Stimulated activated CD8-positive, alpha-beta memory T cell treated with anti-CD3 and anti-CD28 coated beads, Interleukin-15, amount 100 ng/mL, for 24 hours (primary cell): ENCODE measurements around the gene ADGRD1.
"Not testable (repeated sequence)": the region's sequence is repeated elsewhere in the genome, so short reads cannot be mapped to it uniquely, and the experiment has no call there.

Experiments
- DNase-seq: peaks from one replicate; pipeline ENCODE4 v3.0.0-alpha.2; 2020; ENCODE audit warnings: low read depth

The ADGRD1 gene

DNA sequence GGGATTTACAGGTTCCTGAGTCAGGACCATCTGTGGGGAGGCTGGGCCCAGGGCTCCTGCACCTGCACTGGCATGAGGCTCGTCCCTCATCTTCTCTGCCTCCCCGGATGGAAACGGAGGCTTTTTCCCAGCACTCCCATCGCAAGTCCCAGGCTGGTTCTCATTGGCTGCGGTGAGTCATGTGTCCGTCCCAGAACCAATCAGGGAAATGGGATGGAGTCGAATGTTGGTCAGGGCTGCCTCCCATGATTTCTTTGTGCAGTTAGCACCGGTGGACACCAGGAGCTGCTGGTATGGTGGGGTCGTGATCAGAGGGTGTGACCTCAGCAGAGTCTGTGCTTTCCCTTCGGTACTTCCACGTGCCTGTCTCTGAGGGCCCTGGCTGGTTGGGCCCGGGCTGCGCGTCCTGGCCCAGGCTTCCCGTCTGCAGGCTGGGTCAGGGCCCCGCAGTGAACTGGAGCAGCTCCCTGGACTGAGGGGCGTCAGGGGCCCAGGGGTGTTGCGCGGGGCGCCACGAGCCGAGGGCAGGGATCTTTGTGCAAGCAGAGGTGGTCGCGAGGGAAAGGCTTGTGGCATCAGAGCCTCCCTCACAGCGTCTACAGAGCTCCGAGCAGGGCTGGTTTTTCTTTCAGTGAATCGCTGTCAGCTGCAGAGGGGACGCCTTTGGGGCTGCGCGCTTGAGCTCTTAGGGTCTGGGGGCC lies 168.1 kb downstream of the ADGRD1 start:
- DNase-seq, result no peak

DNA sequence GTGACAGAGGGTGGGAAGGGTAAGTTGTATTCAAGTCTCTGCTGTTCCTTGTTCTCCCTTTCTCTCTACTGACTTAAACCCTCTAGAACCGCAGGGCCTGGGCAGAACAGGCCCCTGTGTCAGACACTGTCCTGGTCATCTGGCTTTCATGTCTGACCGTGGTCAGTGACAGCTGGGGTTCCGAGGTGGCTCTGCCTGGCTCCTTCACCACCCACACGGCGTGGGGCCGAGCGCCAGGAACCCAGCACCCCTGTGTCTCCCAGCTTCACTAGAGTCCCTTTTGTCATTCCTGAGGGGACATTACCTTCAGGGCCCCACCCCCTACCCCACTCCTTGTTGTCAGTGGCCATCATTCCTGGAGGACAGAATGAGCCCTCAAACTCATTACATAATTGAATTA lies 168.9 kb downstream of the ADGRD1 start:
- no peak for DNase-seq

DNA sequence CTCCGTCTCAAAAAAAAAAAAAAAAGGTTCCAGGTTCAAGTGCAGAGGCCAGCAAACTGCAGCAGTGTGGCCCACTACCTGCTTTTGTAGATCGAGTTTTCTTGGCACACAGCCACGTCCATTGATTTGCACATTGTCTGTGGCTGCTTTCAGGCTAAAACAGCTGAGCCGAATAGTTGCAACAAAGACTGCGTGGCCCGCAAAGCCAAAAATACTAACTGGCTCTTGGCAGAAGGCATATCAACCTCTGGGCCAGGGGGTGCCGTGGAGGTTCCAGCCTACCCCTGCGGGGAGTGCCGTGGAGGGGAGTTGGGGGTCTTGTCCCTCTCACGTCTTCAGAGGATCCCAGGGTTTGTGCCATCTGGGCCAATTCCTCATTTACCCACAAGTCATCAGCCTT lies 170.1 kb downstream of the ADGRD1 start:
- DNase-seq, result no peak

DNA sequence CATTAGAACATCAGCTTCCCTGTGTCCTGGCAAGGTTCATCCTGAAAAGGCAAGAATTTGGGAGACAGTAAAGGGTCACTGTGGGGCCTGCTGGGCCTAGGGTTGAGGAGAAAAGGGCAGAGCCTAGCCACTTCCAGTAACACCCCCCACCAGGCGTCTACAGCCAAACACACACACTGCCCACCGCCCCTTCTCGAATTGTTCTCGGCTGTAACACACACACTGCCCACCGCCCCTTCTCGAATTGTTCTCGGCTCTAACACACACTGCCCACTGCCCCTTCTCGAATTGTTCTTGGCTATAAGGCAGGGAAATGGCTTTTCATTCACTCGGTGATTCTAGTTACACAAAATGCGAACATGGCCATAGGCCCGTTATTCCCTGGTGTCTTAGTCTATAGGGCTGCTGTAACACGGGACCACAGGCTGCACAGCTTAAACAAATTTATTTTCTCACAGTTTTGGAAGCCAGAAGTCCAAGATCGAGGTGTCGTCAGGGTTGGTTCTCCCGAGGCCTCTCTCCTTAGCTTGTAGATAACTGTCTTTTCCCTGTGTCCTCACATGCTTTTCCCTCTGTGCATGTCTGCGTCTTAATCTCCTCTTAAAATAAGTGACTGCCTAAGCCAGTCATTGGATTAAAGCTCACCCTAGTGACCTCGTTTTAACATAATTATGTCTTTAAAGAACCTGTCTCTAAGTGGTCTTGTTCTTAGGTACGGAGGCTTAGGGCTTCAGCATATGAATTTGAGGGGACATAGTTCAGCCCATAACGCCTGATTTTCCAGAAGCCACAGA lies 171.0 kb downstream of the ADGRD1 start:
- no peak for DNase-seq

DNA sequence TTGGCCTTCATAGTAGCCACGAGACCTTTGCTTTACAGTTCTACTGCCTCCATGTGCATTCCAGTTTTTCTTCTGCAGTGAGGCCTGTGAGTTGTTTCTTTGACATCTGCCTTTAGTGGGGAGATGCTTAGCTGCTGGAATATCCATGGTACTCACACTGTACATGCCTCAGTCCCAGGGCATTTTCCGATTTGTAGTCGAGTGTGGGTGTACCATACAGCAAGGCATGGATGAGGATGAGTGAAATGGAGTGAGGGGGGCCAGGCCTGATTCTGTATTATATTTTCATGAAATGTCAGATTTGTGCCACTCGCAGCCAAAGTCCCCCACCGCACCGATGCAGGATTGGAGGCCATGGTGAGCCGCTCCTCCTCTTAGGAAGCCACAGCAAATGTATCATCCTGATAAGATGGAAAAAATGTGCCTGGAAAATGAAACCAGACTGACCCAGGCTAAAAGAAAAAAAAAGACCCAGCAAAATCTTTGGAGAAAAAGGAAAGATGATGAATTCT lies 173.0 kb downstream of the ADGRD1 start:
- no peak for DNase-seq

DNA sequence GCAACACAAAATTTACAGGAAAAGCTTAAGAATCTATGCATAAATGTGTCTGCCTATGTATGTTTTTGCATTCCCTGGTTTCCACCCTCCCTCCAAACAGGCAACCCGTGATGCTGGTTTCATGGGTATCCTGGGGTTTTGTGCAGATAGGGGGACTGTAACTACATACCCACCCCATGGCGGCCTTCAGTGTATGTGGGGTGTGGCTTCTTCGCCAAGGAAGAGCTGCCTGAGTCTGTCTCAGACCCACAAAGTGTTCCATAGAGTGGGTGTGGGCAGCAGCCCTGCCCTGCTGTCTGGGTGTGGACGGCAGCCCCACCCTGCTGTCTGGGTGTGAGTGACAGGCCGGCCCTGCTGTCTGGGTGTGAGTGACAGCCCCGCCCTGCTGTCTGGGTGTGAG lies 174.8 kb downstream of the ADGRD1 start:
- DNase-seq, result no peak

DNA sequence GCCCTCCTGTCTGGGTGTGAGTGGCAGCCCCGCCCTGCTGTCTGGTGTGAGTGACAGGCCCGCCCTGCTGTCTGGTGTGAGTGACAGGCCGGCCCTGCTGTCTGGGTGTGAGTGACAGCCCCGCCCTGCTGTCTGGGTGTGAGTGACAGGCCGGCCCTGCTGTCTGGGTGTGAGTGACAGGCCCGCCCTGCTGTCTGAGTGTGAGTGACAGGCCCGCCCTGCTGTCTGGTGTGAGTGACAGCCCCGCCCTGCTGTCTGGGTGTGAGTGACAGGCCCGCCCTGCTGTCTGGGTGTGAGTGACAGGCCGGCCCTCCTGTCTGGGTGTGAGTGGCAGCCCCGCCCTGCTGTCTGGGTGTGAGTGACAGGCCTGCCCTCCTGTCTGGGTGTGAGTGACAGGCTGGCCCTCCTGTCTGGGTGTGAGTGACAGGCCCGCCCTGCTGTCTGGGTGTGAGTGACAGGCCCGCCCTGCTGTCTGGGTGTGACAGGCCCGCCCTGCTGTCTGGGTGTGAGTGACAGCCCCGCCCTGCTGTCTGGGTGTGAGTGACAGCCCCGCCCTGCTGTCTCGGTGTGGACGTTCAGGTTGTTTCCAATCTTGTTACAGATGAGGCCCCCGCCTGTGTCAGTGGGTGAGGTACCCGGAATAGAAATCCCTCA lies 175.4 kb downstream of the ADGRD1 start:
- DNase-seq, result not testable (repeated sequence)

DNA sequence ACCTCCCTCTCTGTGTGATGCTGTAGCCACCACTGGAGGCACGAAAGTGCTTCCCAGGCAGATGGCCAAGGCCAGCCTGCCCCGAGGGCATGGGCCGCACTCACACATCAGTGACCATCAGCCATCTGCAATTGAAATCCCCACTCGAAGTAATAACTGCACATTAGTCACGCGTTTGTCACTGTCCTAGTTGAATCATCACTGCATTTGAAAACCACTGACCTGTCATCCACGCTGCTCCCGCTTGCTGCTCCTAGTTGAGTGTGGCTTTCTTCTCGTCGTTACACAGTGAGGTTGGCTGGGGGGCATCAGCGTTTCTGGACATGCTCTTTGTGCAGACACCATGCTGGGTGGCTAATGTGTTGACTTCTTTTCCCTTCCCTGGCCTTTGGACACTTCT lies 176.1 kb downstream of the ADGRD1 start:
- no peak for DNase-seq

DNA sequence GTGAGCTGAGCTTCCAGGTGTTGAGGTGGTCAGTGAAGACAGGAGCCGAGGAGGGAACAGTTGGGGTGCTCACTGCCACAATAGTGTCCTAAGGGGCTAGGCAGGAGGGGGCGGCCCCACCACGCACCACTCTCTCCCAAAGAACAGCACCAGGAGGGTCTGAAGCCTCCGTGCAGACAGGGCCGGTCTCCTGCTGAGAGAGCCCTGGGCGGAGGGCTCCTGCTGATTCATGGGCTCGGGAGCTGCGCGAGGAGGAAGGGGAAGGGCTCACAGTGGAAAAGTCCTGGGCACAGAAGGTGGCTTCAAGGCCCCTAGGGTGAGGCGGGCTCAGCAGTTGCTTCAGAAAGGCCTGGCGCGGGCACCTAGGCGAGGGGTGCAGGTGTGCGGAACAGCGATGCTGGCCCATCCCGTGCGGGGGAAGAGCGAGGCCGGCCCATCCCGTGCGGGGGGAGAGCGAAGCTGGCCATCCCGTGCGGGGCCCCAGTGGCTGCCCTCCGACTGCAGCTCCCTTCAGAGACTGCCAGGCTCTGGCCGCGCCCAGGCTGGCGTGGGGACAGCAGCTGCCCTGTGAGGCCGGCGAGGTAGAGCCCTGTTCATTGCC lies 176.7 kb downstream of the ADGRD1 start:
- no peak for DNase-seq

DNA sequence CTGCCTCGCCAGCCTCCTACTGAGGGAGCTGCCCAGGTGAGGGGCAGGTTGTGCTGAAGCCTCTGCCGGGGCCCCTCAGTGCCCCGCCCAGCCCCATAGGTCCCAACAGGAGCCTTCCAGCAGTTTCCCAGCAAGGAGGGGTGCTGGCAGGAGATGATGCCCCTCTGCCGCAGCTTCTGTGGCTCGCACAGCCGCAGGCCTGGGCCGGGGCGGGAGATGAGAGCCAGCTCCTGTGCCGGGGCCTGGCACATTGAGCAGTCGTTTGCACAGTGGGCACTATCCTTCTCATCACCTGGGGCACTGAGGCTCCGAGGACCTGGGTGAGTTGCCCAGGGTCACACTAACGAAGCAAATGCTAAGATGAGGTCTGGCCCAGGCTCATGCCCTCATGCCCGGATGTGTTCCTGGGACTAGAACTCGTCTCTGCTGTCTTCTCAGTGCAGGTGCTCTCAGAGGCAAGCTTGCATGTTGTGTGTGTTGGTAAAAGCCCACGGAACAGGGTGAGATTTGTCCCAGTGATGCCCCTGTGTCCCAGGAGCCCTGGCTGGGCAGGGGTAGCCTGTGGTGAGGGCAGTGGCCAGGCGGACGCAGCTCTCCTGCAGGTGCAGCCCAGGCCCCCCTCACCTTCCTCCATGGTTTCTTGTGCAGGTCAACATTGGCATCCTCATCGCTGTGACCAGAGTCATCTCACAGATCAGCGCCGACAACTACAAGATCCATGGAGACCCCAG lies 177.5 kb downstream of the ADGRD1 start:
- no peak for DNase-seq

DNA sequence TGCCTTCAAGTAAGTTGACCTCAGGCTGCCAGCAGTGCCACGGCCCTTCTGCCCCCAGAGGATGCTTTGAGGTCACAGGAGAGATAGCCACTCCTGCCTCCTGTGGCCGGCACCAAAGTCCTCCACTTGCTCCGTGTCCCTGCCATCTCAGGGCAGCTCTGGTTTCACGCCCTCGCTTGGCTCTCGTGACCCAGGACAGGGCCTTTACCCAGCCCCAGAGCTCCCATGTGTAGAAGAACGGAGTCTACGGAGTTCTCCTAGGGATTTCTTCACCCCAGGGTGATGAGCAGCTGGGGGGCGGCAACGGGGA lies 178.1 kb downstream of the ADGRD1 start:
- DNase-seq, result no peak

DNA sequence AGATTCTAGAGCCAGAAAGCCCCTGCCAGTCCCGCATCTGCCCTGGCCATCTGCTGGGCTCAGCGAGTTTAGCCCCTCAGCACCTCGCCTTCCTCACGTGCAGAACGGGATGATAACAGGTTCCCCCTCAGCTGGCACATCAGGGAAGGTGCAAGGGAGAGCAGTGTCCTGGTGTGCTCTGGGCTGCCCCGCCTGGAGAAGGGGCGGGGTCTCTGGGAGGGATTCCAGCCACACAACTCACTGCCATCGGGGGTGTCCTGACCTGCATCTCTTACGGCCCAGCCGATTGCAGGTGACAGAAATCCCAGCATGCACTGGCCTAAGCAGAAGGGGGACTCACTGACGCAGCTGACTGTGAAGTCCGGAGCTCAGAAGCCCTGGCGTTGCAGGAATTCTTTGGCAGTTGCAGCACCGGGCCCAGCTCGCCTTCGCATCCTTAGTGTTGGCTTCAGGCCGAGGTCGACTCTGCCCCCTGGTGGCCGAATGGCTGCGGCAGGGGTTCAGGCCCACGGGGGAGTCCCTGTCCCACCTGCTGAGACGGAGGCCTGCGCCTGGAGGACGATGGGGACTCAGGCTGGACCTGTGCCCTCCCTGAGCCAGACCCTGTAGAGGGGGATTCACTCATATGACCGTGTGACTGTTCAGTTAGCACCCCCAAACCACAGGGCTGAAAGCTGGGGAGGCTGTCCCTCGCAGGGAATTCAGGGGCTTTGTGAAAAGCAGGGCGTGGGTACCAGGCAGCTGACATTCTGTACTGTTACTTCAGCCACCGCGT lies 178.6 kb downstream of the ADGRD1 start:
- DNase-seq, result peak; percentile 70

DNA sequence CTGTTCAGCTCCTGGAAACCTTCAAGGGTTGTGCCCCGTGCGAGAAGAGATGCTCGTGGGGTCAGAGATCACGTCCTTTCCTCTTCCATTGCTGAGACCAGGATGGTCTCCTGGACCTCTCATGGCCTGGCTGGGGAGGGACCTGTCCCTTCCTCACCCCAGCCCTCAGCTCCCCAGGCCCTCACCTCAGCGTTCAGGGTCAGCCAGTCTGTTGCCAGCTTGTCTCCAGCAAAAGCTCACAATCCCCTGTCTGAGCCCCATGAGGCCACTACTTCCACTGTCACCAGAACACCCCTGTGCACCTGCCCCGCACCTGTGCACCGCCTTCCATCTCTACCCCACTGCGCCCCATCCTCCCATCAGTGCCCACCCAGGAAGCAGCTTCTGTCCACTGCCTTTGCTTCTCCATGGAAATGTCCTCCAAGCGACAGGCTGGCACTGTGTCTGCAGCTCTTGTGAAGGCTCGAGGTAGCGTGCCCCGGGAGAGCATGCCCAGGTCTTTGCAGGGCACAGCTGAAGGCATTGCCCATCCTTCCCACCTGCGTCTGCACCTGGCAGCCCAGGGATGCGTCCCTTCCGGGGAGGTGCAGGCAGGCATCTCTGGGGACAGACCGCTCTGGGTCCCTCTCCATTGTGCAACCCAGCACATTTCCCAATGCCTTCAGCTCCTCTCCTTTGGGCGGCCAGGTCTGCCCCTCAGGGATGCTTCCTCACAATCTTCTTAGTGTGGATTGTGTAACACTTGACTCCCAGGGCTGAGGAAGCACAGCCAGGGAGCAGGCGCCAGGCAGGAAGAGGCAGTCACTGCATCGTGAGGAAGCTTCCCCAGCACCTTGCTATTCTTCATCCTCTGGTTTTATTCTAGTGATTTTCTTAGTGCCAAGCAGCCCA lies 179.6 kb downstream of the ADGRD1 start:
- DNase-seq, result no peak

DNA sequence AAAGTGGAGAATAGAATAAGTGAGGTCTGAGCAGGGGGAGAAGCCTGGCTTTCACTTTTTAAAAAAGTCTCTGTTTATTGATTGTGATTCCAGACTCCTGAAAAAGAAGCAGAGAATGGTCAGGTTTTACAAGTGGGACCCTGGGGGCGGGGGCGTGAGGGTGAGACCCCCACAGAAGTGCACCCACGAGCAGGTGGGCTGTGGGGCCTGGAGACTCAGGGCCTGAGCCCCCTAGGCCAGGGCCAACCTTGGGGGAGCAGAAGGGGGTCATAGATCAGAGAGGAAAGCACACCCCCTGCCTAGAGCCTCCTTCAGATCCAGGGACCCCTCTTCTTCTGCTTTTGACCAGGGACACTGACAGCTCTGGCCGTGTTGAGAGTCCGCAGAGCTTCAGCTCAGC lies 180.3 kb downstream of the ADGRD1 start:
- no peak for DNase-seq

DNA sequence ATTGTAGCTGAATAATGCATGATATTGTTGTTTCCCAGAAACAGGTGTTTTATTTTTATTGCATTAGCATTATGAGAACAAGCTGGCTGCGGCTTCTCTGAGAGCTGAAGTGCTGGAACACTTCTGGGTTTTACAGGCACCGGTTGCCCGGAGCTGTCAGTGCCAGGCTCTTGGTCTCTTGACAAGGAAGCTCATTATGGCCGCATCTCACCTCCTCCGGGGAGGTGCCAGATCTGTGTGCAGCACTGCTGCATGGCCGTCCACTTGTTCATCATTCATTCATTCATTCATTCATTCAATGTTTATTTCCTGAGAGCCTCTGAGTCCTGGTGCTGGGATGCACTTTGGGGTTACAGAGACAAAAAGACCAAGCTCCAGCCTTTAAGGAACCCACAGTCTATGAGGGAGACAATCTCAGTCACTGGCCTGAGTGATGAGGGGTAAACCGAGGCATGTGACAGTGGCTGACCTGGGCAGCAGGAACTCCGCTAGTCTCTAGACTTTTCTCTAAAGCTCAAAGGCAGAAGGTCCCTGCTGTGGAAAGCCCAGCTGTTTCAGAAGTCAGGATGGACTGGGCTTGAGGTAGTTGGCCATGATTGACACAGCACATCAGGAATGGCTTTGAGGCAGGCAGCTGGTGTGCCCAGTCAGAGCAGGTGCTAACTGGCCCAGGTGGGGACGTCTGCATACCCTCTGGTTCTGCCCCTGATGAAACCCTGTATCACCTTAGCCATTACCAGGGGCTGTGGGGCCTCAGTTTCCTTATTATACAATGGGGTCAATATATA lies 181.0 kb downstream of the ADGRD1 start:
- DNase-seq, result no peak

DNA sequence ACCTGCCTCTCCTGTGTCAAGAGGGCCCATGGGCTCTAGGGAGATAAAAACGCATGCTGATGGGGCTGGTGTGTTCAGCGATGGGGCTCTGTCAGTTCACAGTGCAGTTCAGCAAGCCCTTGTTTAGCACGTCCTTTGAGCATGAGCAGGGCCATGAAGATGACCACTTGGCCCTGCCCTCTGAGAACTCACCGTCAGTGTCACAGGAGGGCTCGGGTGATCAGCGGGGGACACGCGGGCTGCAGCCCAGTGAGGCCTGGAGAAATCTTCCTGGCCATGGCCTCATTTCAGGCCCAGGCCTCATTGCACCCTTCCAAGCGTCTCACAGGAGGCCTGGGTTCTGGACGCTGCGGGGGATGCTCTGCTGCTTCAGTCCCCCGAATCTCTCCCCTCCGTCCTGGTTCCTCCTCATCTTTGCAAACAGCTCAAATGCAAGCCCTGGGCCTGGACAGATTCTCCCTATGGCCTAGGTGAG lies 181.6 kb downstream of the ADGRD1 start:
- DNase-seq, result no peak

DNA sequence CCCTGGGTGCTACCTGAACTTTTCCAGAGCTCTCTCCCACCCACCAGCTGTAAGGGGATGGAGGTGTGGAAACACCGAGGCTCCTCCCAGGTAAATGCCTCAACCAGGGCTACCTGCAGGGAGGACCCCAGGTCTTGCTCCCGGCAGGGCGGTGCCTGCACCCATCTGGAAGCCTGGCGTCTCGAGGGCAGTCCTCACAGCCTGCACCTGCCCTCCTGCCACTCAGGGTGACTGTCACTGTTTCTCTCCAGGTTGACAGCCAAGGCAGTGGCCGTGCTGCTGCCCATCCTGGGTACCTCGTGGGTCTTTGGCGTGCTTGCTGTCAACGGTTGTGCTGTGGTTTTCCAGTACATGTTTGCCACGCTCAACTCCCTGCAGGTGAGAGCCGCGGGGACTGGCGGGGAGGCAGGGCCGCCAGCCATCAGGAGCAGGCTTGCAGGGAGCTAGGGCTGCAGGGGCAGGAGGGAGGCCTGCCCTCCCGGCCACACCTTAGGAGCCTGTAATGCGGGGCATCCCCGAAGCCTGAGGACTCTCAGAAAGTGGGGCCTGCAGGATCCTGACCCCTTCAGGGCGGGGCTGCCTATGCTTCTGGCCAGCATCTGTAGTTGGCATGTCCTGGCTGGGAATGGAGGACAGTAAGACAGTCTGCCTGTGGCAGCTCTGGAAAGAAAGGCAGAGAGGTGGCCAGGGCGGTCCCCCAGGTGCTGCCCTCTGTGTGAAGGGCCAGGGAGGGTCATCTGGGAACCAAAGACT lies 182.3 kb downstream of the ADGRD1 start:
- DNase-seq, result no peak

DNA sequence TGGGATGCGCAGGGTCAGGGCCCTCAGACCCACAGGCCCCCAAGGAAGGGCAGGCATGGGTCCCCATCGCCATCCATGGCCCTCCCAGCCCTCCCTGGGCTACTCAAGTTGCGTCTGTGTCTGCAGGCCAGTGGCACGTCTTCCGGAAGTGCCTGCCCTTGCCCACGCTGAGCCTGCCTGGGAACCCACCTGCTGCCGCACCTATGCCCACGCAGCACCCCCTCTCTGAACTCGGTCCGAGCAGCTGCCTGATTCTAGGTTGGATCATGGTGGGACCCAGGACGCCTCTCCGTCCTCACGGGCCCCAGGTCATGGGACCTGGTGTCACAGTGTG lies 182.8 kb downstream of the ADGRD1 start:
- no peak for DNase-seq
